ENCODE data around the gene ILKAP.

DNA sequence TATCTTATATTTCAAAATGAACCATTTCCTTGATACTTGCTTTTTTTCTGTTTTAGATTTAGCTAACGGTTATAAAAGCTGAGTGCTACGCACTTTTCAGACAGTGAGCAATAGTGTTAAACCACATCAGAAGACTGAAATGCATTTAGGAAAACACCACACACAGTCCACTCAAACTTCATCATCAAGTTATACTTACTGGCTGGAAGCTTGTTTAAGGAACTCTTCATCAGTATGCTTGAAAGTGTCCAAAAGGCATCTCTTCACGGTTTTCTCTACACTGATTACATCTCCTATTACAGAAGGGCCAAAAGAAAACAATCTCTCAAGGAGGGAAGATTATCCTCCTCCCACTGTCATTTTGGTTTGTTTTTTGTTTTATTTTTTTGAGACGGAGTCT, 19.7 kb downstream of the ILKAP start:
- no peak for TF ChIP-seq CTCF (IDR thresholded peaks at IDR 0.05)
- no peak for TF ChIP-seq POLR2A (IDR thresholded peaks at IDR 0.05)
